GM04504 (cell line): ENCODE data around the gene ELMO1.
"Not testable (repeated sequence)": the region's sequence is repeated elsewhere in the genome, so short reads cannot be mapped to it uniquely, and the experiment has no call there.

Source experiments
- DNase-seq: peaks from one replicate; pipeline ENCODE4 v3.0.0-alpha.2; 2012; ENCODE audit warnings: low read depth

The ELMO1 gene

DNA sequence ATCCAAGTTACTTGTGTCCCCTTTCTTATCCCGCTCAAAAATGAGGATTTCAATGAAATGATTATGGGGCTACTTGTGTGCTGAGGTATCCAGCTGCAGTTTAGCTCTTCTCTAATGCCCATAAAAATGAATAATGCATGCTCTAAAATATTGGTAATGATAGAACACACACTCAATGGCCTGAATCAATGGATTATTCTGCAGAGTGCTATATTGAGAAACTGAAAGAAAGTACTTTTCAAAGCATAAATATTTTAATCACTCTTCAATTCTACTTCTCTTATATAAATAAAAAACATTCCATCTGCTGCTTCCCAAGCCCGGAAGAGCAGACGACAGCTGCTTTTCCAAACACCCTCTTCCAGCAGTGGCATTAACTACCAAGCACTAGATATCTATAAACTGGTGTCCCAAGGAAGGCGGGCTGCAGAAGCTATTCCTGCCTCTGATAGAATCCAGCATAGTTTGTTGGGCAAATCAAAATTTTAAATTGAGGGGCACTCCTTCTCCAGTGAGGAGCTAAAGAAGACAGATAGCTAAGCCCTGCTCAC is 439.5 kb downstream of the ELMO1 start:
- no peak for DNase-seq

DNA sequence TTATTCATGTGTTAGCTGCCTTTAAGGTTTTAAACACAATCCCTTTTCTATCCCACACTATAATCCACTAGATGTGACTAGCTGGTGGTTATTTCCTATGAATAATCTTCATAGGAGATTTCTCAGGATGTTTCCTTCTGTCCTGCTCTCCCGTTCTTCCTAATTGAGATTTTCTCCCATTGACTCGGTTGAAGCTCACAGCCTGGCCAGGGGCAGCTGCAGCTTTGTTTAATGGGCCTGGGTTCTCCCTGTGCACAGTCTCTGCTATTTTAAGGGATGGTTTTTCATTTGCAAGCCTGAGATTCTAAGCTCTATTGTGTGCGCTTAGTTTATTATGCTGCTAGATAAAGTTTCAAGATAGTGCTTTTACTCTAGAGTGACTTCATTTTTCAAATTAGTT is 441.0 kb downstream of the ELMO1 start:
- DNase-seq, result no peak

DNA sequence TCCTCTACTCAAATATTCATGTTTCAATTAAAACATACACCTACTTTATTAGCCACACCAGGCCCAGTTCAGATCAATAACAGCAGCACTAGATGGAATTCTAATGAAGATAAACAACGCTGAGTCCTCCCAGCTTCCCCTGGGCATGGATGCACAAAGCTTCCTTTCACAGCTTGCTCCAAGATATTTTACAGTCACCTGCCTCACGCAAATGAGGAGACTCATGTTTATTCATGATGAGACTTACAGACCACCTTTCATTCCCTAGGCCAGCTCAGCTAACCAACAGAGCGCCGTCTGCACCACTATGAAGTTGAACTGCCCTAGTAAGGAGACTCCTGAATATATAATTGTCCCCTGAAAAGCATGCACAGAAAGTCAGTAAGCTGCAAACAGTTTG is 441.4 kb downstream of the ELMO1 start:
- no peak for DNase-seq

DNA sequence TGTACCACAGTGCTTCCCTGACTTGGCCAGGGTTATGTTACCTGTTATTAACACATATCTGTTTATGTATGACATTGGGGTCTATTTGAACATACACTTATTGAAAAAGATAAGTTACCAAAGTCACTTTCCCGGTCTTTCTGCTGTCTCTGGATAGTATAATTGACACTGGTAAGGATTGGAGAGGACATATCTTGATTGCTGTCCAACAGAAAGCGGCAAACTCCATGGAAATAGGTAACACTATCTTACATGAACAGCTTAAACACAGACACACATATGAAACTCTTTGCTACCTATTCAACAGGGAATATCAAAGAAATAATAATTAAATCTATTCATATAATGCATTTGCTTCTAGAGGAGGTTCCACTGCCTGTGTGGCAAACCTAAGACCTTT is 441.9 kb downstream of the ELMO1 start:
- DNase-seq, result no peak

DNA sequence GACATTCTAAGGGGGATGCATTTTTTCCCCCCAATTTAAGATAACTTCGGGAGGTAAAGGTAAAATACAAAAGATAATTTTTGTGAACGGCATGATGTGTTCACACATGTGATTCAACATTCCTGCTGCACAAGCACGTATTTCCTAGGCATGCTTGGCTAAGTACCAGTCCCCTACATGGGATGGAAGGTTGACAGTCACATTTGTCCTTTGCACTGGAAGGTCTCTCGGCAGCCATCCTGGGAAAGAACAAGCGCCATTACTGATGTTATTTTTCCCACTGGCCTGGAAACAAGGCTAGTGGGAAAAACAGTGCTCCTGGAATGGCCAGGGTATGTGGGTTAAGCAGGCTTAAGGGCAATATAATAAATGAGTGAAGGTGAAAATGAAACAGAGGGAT is 448.2 kb downstream of the ELMO1 start:
- no peak for DNase-seq

DNA sequence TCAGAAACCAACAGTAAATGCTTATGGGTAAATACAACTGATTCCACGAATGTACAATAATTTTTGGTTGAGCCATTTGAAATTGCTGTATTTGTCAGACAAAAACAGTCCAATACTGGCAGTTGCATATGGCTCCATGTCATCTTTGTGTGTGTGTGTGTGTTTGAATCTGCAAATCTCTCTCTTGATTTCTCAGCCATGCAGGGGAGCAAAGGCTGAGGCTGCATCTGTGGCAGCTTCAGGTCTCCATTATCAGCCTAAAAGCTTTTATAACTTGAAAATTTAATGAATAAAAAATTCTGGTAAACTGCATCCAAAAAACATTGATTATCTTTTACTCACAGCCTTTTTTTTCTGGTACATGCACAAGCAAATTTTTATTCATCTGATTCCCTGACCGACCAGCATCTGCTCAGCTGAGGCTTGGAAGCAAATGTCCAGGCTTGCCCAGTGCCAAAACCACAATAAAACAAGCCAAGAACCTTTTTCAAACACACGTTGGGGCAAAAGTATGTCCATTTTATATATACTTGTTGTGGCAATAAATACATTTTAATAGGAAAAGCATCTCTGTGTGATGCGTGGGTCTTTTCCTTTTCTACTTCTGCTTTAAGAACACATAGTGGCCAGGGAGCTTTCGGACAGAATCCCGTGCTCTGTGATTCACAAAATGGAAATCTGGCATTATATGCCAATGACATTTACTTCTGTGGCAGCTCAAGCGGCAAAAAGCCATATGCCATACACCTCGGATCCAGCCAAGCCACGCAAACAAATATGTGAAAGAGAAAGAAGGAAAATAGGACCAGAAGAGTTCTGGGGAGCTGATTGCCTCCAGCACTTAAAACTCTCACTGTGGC is 448.8 kb downstream of the ELMO1 start:
- no peak for DNase-seq

DNA sequence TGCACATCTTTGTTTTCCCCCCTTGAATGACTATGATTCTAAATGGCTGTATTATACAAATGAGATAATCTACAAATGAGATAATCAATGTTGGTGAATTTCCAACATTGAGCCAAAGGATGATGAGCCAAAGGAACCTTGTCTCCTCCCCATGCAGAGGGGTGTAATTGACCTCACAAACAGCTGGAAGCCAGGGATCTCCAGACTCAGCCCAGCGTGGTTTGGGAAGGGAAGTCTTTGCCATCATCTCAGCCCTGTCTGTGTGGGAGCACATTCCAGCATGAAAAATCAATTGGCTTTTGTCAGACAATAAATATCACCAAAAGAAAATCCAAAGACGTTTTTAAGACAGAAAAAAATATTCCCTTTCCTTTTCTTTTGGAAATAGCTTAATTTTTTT is 452.9 kb downstream of the ELMO1 start:
- no peak for DNase-seq

DNA sequence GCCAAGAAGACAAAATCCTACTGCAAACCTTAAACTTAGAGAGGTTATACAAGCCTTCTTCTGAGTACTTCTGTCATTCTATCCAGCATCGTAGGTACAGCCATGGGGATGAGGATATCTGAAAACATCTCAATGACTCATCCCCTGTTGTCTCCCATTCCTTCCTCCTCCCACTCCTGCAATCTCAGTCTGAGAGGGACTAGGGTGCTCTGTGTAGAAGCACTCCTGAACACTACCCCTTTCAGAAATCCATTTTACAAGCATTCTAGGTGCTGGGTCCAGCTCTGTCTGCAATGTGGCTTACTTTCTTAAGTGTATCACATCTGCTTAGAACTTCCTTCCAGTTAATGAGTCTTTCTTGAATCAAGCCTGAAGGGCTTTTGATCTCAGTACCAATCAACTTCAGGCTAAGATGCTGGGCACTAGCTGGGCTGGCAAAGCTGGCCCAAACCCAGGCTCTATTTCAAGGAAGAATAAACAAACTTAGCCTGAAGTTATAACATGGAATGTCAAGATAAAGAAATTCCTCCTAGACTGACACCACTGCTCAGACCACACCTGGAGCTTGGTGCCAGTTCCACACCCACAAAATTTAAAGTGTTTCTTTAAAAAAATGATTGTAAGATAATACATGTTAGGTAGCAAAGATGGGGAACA is 454.1 kb downstream of the ELMO1 start:
- no peak for DNase-seq

DNA sequence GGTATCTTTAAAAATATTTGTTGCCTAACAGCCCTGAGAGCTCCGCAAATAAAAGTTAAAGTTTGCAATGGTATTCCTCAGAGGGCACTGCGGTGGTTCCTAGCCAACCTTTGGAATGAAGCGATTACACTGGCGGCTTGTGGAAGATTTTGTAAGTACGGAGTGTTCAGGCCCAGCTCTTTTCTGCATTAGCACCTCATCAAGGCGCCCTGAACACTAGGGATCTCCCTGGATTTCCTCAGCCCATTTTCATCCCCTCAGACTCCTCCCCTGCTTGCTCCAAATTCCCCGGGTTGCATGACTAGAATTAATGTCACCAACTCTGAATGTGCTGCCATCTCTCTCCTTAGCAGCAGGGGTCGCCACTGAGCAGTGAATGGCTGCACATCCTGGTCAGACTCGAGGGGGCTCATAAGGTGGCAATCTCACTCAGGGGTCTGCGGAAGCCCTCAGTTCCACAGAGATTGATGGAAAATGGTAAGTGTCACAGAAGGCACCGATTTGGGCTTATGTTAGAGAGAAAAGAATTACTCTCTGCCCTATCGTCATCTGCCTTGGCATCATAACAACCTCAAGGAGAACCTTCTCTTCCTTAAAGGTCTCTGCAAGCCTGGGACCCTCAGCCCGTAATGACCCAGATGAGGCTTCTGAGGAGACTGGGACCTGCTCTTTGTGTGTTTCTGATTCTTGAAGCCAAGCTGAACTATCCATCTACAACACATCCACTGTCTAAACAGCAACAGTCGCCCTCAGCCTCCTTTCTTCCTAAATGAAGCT is 461.5 kb downstream of the ELMO1 start:
- DNase-seq, result peak; percentile 11

DNA sequence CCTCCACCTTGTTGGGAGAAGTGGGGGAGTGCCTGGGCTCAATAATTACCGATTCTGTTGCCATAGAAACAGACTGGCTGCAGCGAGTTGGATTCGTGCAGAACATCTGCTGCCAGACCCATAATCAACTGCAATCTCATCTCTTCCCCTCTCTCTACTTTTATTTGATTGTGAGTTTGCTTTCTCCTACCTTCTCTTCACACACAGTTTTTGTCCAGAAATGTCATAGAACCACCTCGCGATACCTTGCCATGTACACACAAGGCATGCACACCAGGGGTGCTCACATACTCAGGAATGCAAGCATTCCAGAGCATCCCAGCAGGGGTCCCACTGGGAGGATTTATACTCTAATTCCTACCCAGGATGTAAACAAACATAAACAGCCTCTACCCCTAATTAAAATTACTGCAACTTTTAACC is 462.1 kb downstream of the ELMO1 start:
- no peak for DNase-seq

DNA sequence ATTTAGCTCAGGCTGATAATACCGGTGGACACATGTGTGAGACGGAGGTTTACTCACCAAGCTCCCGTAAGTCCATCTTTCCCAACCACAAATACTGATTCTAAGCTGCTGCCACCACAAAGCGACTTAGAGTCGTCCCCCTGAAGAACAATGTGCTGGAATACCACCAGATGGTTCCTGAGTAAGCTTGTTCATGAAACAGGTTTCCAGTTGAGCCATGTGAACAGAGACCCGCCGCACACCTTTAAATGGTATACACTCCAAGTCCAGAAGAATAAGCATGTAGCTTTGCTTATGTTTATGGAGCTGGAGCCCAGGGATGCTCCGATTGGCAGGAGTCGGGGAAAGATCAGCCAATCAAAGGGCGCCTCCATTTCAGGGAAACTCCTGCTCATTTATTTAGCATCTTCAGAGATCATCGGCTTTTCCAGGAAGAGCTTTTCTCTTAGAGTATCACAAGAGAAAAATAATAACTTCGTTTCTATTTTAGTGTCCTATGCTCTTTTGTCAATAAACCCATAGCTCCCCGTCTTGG is 462.7 kb downstream of the ELMO1 start:
- DNase-seq, result no peak

DNA sequence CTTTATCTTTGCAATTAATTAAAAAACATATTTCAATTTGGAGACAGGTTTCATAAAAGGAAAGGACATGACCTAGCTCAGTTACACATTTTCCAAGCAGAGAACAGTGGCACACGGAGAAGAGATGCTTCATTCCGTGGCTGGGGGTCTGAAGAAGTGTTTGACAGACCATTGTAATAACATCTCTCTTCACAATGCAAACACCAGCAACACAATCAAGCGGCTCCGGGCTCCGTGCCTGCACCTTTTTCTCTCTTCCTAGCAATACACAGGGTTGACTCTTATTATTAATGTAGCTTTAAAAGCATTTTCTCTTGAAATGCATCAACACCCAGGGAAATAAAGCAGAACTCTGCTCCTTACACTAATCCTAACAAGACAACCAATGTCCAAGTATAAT is 463.3 kb downstream of the ELMO1 start:
- DNase-seq, result no peak

DNA sequence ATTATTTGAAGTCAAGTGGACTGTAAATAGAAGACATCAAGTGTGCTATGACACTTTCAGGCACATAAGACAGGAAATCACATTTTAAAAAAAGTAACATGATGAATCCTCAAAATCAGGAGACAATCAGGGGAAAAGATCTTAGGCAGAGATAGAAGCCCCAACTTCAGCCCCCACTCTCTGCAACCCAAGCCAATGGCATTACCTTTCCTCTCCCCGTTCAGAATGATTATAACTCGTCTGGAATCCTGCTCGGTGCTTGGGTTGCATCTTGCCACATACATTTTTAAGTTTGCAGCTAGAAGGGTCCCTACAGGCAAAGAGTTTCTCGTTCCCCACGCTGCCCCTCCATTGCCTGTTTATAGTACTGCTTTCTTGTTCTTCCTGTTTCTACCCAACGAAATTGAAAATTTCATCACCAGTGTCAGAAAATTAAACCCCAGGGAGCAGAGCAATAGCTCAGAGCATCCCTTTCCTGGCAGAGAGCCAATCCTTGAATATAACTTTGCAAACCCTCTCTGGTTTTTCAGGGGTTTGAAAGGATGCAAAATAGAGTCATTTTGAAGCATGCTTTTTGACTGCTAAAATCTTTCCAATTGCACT is 463.9 kb downstream of the ELMO1 start:
- no peak for DNase-seq

DNA sequence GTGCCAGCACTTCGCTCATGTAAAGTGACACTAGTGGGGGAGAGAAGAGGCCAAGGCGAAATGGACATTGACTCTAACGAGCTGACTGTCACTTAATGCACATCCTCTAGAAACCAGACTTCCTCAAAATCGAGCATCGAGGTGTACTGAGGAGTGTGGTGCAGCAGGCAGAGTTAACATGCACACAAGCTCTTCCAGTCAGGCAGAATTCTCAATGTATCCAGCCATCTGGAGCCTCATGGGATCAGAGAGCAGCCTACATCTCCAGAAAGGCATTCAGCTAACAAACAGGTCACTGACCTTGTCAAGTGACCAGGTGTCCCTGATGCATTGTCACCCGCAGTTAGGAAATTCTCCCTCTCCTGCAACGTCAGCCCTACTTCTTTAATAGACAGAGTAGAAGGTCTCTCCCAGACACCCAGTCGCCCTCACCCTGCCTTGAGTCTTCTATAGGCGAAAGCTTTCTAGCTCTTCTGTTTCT is 464.6 kb downstream of the ELMO1 start:
- DNase-seq, result no peak

DNA sequence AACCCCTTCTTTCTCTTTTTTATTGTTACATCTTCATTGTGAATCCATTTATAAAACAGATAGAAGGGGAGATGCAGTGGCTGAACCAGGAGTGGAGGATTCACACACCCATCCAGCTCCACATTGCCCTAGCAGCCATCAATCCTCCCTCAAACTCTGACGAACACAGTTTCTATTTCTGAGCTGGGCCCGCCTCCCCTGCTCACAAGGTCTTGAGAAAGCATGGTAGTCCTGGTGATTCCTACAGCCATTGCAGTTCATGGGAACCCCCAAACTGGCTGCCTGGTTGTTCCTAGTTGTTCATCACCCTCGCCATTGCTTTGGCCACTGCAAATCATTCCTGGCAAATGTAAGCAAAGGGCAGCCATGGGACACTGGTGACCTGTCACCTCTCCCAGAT is 465.9 kb downstream of the ELMO1 start:
- no peak for DNase-seq

DNA sequence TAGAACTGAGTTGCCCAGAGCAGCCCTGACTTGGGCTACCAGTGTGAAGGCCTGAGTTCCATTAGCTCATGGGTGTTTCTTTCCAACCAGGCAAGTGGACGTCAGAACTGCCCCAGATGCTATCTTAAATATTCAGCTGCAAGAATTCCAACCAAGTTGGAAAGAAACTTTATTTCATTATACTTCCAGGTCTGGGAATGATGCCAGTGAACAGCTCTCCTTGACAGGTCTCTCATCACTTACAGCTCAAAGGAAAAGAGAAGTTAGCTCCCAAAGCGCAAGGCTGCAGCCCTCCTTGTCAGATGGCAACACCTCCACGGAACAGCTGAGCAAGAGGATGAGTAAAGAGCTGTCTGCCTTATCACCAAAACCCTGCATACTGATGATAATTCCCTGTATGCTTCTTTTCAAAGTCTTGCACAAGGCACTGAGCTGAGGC is 468.8 kb downstream of the ELMO1 start:
- no peak for DNase-seq

DNA sequence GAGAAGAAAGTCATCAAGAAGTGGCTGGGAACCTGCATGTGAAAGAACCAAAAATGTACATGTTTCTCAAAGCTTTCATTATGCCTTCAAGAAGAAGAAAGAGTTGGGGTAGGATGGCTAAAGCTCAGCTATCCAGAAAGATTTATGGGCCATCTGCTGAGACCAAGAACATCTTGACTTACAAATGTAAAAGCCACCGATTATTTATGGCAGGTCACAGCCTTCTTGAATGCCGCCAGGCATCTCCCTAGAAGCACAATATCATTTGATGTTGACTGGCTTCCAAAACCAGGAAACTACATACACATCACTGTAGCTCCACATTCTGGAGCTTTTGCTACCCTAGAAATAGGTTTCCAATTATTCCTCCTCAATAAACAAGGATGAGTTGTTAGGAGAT is 470.2 kb downstream of the ELMO1 start:
- DNase-seq, result no peak

DNA sequence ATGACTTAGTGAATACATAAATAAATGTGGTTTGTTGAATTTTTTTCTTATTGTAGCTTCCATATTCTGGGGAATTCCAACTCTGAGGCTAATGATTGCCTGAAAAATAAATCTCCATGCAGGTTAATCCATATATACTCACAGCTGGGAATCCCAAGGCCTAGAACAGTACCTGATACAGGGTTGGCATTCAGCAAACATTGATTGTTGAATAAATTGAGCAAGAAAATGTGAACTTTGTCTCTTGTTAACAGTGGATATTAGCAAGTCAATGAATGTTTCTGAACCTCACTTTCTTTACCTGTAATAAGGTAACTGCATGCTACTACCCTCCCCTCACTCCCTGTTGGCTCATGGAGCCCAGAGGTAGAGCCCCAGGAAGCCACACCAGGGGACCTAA is 470.8 kb downstream of the ELMO1 start:
- DNase-seq, result no peak

DNA sequence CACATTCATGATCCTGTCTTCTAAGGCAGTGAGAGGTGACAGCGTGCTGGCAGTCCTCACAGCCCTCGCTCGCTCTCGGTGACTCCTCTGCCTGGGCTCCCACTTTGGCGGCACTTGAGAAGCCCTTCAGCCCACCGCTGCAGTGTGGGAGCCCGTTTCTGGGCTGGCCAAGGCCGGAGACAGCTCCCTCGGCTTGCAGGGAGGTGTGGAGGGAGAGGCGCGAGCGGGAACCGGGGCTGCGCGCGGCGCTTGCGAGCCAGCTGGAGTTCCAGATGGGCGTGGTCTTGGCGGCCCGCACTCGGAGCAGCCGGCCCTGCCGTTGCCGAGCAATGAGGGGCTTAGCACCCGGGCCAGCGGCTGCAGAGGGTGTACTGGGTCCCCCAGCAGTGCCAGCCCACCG is 475.1 kb downstream of the ELMO1 start:
- not testable (repeated sequence) for DNase-seq

DNA sequence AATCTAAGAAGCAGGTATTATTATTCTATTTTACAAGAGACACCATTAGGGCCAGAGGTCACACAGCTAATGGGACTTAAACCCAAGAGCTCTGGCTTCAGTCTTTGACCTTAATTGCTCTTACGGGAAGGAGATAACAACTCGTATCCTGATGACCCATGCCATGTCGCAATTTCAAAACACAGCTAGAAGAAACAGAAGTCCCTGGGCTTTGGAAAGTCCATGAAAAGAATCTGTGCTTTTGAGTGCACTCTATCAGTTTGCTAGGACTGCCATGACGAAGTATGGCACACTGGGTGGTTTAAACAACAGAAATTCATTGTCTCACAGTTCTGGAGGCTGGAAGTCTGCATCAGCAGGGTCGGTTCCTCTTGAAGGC is 476.5 kb downstream of the ELMO1 start:
- DNase-seq, result no peak

DNA sequence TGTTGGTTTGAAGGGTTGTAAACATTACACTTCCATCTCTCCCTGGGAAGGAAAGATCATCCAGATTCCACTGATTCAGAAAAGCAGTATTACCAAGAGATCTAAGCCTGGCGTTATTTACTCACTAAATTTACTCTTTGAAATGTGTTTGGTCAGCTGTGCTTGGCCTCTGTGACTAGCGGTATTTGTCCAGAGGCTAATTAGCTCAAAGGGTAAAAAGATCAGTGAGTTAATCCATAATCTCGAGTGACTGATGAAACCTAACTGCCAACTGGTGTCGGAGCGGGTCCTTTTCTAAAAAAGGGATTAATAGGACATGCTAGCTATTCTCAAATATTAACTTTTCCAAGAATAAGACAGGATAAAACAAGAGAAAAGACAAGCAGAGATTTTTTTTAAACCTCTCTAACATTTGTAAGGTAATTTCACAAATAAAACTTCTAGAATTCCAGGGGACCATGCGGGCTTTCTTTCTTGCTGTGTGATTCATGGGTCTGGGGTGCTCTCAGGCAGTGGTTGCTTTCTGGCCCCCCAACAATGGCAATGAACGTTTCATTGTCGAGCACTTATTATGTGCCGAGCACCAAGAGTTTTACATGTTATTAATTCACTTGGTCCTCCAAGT is 477.0 kb downstream of the ELMO1 start:
- DNase-seq, result no peak
